Measurements from ENCODE around the gene CLEC2A. TPM values are rescaled to one million over a fixed set of nuclear protein-coding genes. Genes with fewer than 3 reads are reported as not detected.
"Not testable (repeated sequence)": the region's sequence is repeated elsewhere in the genome, so short reads cannot be mapped to it uniquely, and the experiment has no call there.

CLEC2A gene
- total RNA-seq, 5 donors from 2014 or later (not counting 1 experiment from before 2014, with no cell fraction given): not detected

DNA sequence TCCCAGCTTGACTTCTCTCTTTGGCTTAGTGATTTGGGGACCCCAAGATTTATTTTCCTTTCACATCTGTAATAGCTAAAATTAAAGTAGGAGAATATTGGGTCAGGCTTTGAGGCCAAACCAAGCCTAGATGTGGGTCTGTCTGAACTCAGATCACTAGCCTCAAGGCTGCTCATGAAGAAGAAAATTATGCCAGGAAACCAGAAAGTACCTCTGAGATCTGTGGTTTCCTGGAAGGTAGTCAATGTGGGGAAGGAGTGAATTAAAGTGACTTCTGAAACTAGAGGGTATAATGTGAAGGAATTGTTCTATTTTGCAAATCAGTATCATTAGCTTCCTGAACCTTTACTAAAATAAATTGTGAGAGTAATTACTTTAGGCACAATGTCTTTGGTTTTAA lies 25.7 kb upstream of the CLEC2A start:
- no peaks in the 10 kb centered on the region for H3K9me3 Mint-ChIP-seq
- Histone ChIP-seq H3K9me3 (no peaks in the 10 kb centered on the region), H3K36me3 (ENCODE audit: control insufficient read depth in 2 of 2, extremely low read depth in 1 of 2, insufficient read depth in 1 of 2, low read length in 1 of 2) (no peaks in the 10 kb centered on the region), H3K27ac (ENCODE audit: low read length) (no peak overlapping the region), H3K4me3 (ENCODE audit: control insufficient read depth in 1 of 2, extremely low read depth in 1 of 2, low read length in 1 of 2) (no peak overlapping the region), H3K27me3 (replicated peaks in 1 of 2; ENCODE audit: control insufficient read depth in 2 of 2, extremely low read depth in 1 of 2, insufficient read depth in 2 of 2, low read length in 1 of 2) (no peaks in the 10 kb centered on the region), H3K4me1 (ENCODE audit: control insufficient read depth in 1 of 2, extremely low read depth in 1 of 2, insufficient read depth in 2 of 2, low read length in 2 of 2) (peaks cover 18 to 33% of the 10 kb centered on the region in 2 experiments)
- ATAC-seq (replicated peaks in 1 of 4): peak; percentile 48 to 80 (median 72)
- peaks cover 35 to 45% (median 37%) of the 10 kb centered on the region in 3 donors for H3K4me1 Mint-ChIP-seq
- no peaks in the 10 kb centered on the region for H3K36me3 Mint-ChIP-seq
- peak in 1 of 35 experiments; percentile 37 for DNase-seq
- POLR2A ChIA-PET: no interaction called here
- no peaks in the 10 kb centered on the region for H3K27me3 Mint-ChIP-seq
- H3K4me3 Mint-ChIP-seq: peak overlapping the region in 1 of 3 donors; percentile 28
- peak overlapping the region in 1 of 2 donors; percentile 11 for H3K27ac Mint-ChIP-seq
- CTCF ChIA-PET: no interaction called here

DNA sequence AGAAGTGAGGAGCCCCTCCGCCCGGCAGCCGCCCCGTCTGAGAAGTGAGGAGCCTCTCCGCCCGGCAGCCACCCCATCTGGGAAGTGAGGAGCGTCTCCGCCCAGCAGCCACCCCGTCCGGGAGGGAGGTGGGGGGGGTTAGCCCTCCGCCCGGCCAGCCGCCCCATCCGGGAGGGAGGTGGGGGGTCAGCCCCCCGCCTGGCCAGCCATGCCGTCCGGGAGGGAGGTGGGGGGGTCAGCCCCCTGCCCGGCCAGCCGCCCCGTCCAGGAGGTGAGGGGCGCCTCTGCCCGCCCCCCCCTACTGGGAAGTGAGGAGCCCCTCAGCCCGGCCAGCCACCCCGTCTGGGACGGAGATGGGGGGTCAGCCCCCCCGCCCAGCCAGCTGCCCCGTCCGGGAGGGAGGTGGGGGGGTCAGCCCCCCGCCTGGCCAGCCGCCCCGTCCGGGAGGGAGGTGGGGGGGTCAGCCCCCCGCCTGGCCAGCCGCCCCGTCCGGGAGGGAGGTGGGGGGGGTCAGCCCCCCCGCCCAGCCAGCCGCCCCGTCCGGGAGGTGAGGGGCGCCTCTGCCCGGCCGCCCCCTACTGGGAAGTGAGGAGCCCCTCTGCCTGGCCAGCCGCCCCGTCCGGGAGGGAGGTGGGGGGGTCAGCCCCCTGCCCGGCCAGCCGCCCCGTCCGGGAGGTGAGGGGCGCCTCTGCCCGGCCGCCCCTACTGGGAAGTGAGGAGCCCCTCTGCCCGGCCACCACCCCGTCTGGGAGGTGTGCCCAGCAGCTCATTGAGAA lies 21.0 kb upstream of the CLEC2A start:
- no CpG with 5 or more reads among the region's 55 CpGs for WGBS (ENCODE audit: insufficient coverage)
- H3K27ac ChIP-seq (ENCODE audit: low read length); CTCF ChIA-PET; ATAC-seq (replicated peaks in 1 of 4); H3K36me3 ChIP-seq (ENCODE audit: control insufficient read depth in 2 of 2, extremely low read depth in 1 of 2, insufficient read depth in 1 of 2, low read length in 1 of 2); H3K9me3 Mint-ChIP-seq; H3K27ac Mint-ChIP-seq; H3K9me3 ChIP-seq; H3K27me3 Mint-ChIP-seq; DNase-seq; POLR2A ChIA-PET; H3K27me3 ChIP-seq (replicated peaks in 1 of 2; ENCODE audit: control insufficient read depth in 2 of 2, extremely low read depth in 1 of 2, insufficient read depth in 2 of 2, low read length in 1 of 2); H3K4me3 ChIP-seq (ENCODE audit: control insufficient read depth in 1 of 2, extremely low read depth in 1 of 2, low read length in 1 of 2); H3K36me3 Mint-ChIP-seq; H3K4me3 Mint-ChIP-seq: not testable (repeated sequence)
- peaks cover 32 to 52% of the 10 kb centered on the region in 2 experiments for H3K4me1 ChIP-seq (ENCODE audit: control insufficient read depth in 1 of 2, extremely low read depth in 1 of 2, insufficient read depth in 2 of 2, low read length in 2 of 2)
- peaks cover 52 to 59% (median 55%) of the 10 kb centered on the region in 3 donors for H3K4me1 Mint-ChIP-seq

DNA sequence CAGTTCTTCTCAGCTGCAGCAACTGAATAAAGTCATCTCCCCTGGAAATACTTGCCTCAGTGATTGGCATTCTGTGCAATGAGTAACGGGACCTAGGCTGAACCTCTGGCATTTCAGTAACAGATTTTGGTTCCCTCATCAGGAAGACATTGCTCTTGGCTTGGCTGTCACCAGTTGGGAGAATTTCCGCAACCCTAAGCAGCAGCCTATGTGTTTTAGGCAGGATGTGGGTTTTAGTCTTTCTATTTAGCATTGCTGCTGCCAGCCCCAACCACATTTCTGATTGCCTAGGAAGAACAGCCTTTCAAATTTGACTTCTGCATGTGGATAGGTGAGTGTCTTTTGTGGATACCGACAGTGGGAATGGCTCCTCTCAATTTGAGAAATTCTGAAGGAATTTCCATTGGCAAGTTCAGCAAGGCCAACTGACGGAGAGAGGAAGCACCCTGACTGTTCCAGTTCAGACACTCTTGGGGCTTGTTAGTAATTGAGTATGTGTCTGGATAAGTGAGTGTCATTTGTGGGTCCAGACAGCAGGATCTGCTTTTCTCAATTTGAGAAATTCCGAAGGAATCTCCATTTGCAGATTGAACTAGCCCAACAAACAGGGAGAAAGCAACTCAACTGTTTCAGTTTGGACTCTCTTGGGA lies 19.0 kb upstream of the CLEC2A start:
- Mint-ChIP-seq H3K27ac (peak overlapping the region; percentile 19 to 78), H3K27me3 (no peaks in the 10 kb centered on the region), H3K4me1 (peaks cover 42 to 47% (median 46%) of the 10 kb centered on the region in 3 donors), H3K4me3 (peak overlapping the region in 2 of 3 donors; percentile 29 to 65), H3K36me3 (no peaks in the 10 kb centered on the region), H3K9me3 (no peaks in the 10 kb centered on the region)
- Histone ChIP-seq H3K4me1 (ENCODE audit: control insufficient read depth in 1 of 2, extremely low read depth in 1 of 2, insufficient read depth in 2 of 2, low read length in 2 of 2) (peaks cover 19 to 42% of the 10 kb centered on the region in 2 experiments), H3K4me3 (ENCODE audit: control insufficient read depth in 1 of 2, extremely low read depth in 1 of 2, low read length in 1 of 2) (peak overlapping the region in 1 of 2 donors; percentile 5), H3K9me3 (no peaks in the 10 kb centered on the region), H3K27ac (ENCODE audit: low read length) (no peak overlapping the region), H3K27me3 (replicated peaks in 1 of 2; ENCODE audit: control insufficient read depth in 2 of 2, extremely low read depth in 1 of 2, insufficient read depth in 2 of 2, low read length in 1 of 2) (no peaks in the 10 kb centered on the region), H3K36me3 (ENCODE audit: control insufficient read depth in 2 of 2, extremely low read depth in 1 of 2, insufficient read depth in 1 of 2, low read length in 1 of 2) (no peaks in the 10 kb centered on the region)
- ATAC-seq (replicated peaks in 1 of 4) (peak; percentile 92 to 98 (median 96)), DNase-seq (peak; percentile 10 to 64 (median 37))
- ChIA-PET CTCF (no interaction called here), POLR2A (no interaction called here)
- 15% methylated on average over 4 of the region's 5 CpGs for WGBS (ENCODE audit: insufficient coverage)

DNA sequence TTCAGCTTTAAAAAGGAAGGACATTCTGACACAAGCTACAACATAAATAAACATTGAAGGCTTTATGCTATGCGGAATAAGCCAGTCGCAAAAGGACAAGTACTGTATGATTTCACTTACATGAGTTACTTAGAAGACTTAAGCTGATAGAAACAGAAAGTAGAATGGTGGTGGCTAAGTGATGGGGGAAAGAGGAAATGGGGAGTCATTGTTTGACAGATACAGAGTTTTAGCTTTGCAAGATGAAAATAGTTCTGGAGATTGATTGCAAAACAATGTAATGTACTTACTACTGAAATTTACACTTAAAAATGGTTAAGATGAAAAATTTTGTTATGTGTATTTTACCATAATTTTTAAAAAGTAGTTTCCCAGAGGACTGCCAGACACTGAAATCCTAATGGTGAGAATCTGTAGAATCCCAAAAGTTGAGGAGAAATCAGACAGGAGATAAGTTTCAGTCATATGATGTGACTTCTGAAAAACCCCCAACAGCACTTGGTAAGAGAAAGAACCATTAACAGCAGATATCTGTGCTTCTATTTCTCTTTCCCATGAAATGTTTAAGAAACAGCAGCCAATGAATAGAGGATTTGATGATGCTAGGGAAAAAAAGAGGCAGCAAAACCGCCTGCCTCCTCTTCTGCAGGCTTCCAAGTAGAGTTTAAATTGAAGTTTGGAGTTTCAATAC lies 16.6 kb upstream of the CLEC2A start:
- peaks cover 45 to 46% (median 46%) of the 10 kb centered on the region in 3 donors for H3K4me1 Mint-ChIP-seq
- peak overlapping the region; percentile 34 to 62 for H3K27ac Mint-ChIP-seq
- peaks cover 19 to 38% of the 10 kb centered on the region in 2 experiments for H3K4me1 ChIP-seq (ENCODE audit: control insufficient read depth in 1 of 2, extremely low read depth in 1 of 2, insufficient read depth in 2 of 2, low read length in 2 of 2)
- no peaks in the 10 kb centered on the region for H3K36me3 ChIP-seq (ENCODE audit: control insufficient read depth in 2 of 2, extremely low read depth in 1 of 2, insufficient read depth in 1 of 2, low read length in 1 of 2)
- ChIA-PET POLR2A (no interaction called here), CTCF (interaction anchor here in 1 of 2 donors (0.5 to 1.2 kb wide), 5 partner anchors 9 to 1844 kb away, joined by 3 to 6 read pairs (median 4); no protein-coding TSS in a partner anchor)
- no peaks in the 10 kb centered on the region for H3K9me3 ChIP-seq
- peak overlapping the region in 1 of 3 donors; percentile 13 for H3K4me3 Mint-ChIP-seq
- WGBS (ENCODE audit: insufficient coverage): 20% methylated on average over 1 of the region's 3 CpGs
- H3K27me3 Mint-ChIP-seq: no peaks in the 10 kb centered on the region
- no peaks in the 10 kb centered on the region for H3K9me3 Mint-ChIP-seq
- no peaks in the 10 kb centered on the region for H3K27me3 ChIP-seq (replicated peaks in 1 of 2; ENCODE audit: control insufficient read depth in 2 of 2, extremely low read depth in 1 of 2, insufficient read depth in 2 of 2, low read length in 1 of 2)
- H3K36me3 Mint-ChIP-seq: no peaks in the 10 kb centered on the region
- DNase-seq: peak in 1 of 35 experiments; percentile 43
- H3K4me3 ChIP-seq (ENCODE audit: control insufficient read depth in 1 of 2, extremely low read depth in 1 of 2, low read length in 1 of 2): no peak overlapping the region
- peak; percentile 56 to 66 (median 64) for ATAC-seq (replicated peaks in 1 of 4)
- H3K27ac ChIP-seq (ENCODE audit: low read length): no peak overlapping the region

DNA sequence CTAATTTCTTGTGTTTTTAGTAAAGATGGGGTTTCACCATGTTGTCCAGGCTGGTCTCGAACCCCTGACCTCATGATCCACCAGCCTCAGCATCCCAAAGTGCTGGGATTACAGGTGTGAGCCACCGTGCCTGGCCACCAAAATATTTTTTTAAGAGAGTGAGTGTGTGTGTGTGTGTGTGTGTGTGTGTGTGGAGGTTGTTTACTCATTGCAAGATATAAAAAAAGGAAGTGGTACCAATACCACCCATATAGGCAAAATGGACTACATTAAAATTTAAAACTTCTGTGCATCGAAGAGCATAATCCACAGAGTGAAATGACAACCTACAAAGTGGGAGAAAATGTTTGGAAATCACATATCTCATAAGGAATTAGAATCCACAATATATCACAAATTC lies 15.5 kb upstream of the CLEC2A start:
- peaks cover 19 to 38% of the 10 kb centered on the region in 2 experiments for H3K4me1 ChIP-seq (ENCODE audit: control insufficient read depth in 1 of 2, extremely low read depth in 1 of 2, insufficient read depth in 2 of 2, low read length in 2 of 2)
- peaks cover 0 to 3% of the 10 kb centered on the region in 2 donors for H3K27me3 Mint-ChIP-seq
- peaks cover 45 to 54% (median 53%) of the 10 kb centered on the region in 3 donors for H3K4me1 Mint-ChIP-seq

DNA sequence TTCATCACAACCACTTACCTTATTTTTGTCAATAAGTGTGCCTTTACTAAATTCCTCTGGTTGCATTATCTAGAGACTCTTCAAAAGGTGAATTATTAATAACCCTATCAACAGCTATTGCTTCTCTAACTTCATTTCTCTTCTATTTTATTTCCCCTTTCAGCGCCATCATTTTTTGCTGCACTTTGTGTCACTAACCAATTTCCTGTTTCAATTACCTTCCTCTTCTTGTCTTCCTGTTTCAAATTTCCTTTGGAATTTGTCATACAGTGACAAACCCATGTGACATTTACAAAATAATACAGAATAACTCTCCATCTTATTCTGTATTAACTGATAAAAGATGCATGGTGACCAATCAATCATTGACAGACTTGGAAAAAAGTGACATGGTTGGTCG lies 12.2 kb upstream of the CLEC2A start:
- H3K27ac ChIP-seq (ENCODE audit: low read length): no peak overlapping the region
- POLR2A ChIA-PET: interaction anchor here in 1 of 2 donors (0.6 kb wide), 1 partner anchor 68 kb away, joined by 3 read pairs; no protein-coding TSS in a partner anchor
- CTCF ChIA-PET: no interaction called here
- peaks cover 27 to 33% (median 31%) of the 10 kb centered on the region in 3 donors for H3K4me1 Mint-ChIP-seq
- H3K9me3 Mint-ChIP-seq: no peaks in the 10 kb centered on the region
- peaks cover 3 to 18% of the 10 kb centered on the region in 2 experiments for H3K4me1 ChIP-seq (ENCODE audit: control insufficient read depth in 1 of 2, extremely low read depth in 1 of 2, insufficient read depth in 2 of 2, low read length in 2 of 2)
- H3K36me3 Mint-ChIP-seq: no peaks in the 10 kb centered on the region
- peaks cover 0 to 6% of the 10 kb centered on the region in 2 donors for H3K27me3 Mint-ChIP-seq
- DNase-seq (no peak), ATAC-seq (replicated peaks in 1 of 4) (no peak)
- H3K4me3 Mint-ChIP-seq: peak overlapping the region in 1 of 3 donors; percentile 29
- H3K4me3 ChIP-seq (ENCODE audit: control insufficient read depth in 1 of 2, extremely low read depth in 1 of 2, low read length in 1 of 2): no peak overlapping the region
- no peaks in the 10 kb centered on the region for H3K36me3 ChIP-seq (ENCODE audit: control insufficient read depth in 2 of 2, extremely low read depth in 1 of 2, insufficient read depth in 1 of 2, low read length in 1 of 2)
- H3K27me3 ChIP-seq (replicated peaks in 1 of 2; ENCODE audit: control insufficient read depth in 2 of 2, extremely low read depth in 1 of 2, insufficient read depth in 2 of 2, low read length in 1 of 2): peaks cover 0 to 6% of the 10 kb centered on the region in 2 experiments
- WGBS (ENCODE audit: insufficient coverage): 36% methylated on average over 1 of the region's 2 CpGs
- no peak overlapping the region for H3K27ac Mint-ChIP-seq
- H3K9me3 ChIP-seq: no peaks in the 10 kb centered on the region

More for the DNA sequence above, 15.5 kb upstream of the CLEC2A start:
- H3K27ac ChIP-seq (ENCODE audit: low read length): no peak overlapping the region
- no peak overlapping the region for H3K4me3 ChIP-seq (ENCODE audit: control insufficient read depth in 1 of 2, extremely low read depth in 1 of 2, low read length in 1 of 2)
- ATAC-seq (replicated peaks in 1 of 4) (no peak), DNase-seq (no peak)
- H3K4me3 Mint-ChIP-seq: no peak overlapping the region
- peaks cover 0 to 6% of the 10 kb centered on the region in 2 experiments for H3K27me3 ChIP-seq (replicated peaks in 1 of 2; ENCODE audit: control insufficient read depth in 2 of 2, extremely low read depth in 1 of 2, insufficient read depth in 2 of 2, low read length in 1 of 2)
- H3K9me3 ChIP-seq: no peaks in the 10 kb centered on the region
- H3K27ac Mint-ChIP-seq: no peak overlapping the region
- no peaks in the 10 kb centered on the region for H3K9me3 Mint-ChIP-seq
- CTCF ChIA-PET: no interaction called here
- no peaks in the 10 kb centered on the region for H3K36me3 Mint-ChIP-seq
- H3K36me3 ChIP-seq (ENCODE audit: control insufficient read depth in 2 of 2, extremely low read depth in 1 of 2, insufficient read depth in 1 of 2, low read length in 1 of 2): no peaks in the 10 kb centered on the region
- no CpG with 5 or more reads among the region's 3 CpGs for WGBS (ENCODE audit: insufficient coverage)
- POLR2A ChIA-PET: no interaction called here
